ENCODE results near the gene MRAS. TPM values are rescaled to one million over a fixed set of nuclear protein-coding genes. Genes with fewer than 3 reads are reported as not detected.

The MRAS gene
- total and polyA plus RNA-seq, 2 of the 13 experiments (the other 11 are each of a cell fraction or from before 2014, with no cell fraction given): 8.8 to 36.2 TPM

GRCh38 chr3:138434276-138434874 is 86.0 kb downstream of the MRAS start, which contains the start of gene ESYT3 (continued):
- TF ChIP-seq, protein P1, sequence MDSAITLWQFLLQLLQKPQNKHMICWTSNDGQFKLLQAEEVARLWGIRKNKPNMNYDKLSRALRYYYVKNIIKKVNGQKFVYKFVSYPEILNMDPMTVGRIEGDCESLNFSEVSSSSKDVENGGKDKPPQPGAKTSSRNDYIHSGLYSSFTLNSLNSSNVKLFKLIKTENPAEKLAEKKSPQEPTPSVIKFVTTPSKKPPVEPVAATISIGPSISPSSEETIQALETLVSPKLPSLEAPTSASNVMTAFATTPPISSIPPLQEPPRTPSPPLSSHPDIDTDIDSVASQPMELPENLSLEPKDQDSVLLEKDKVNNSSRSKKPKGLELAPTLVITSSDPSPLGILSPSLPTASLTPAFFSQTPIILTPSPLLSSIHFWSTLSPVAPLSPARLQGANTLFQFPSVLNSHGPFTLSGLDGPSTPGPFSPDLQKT (CRISPR knock-in tag; IDR thresholded peaks at IDR 0.05; ENCODE audit: borderline replicate concordance): peak; percentile 88; the same call in 1 of the 2 replicates
- peak; percentile 62 for TF ChIP-seq GMEB1 (CRISPR knock-in tag; IDR thresholded peaks at IDR 0.05; ENCODE audit: borderline replicate concordance)
- peak; percentile 92 for TF ChIP-seq ZNF431 (CRISPR knock-in tag; IDR thresholded peaks at IDR 0.05; ENCODE audit: borderline replicate concordance, low read depth)
- TF ChIP-seq HOXA3 (CRISPR knock-in tag; IDR thresholded peaks at IDR 0.05): peak; percentile 85
- TF ChIP-seq ZNF678 (CRISPR knock-in tag; IDR thresholded peaks at IDR 0.05): peak; percentile 89
- TF ChIP-seq MTA3 (CRISPR knock-in tag; IDR thresholded peaks at IDR 0.05): no peak
- peak; percentile 92 for TF ChIP-seq ZMAT3 (CRISPR knock-in tag; conservative IDR thresholded peaks at IDR 0.05)
- peak; percentile 93; the same call in 1 of the 2 replicates for TF ChIP-seq ZNF235 (CRISPR knock-in tag; IDR thresholded peaks at IDR 0.05; ENCODE audit: borderline replicate concordance)
- TF ChIP-seq MXI1 (IDR thresholded peaks at IDR 0.05; ENCODE audit: borderline replicate concordance, low read depth, low read length): peak; percentile 19; the same call in 1 of the 3 replicates
- peak; percentile 63; the same call in 1 of the 2 replicates for TF ChIP-seq ZNF350 (CRISPR knock-in tag; IDR thresholded peaks at IDR 0.05; ENCODE audit: borderline replicate concordance, low read depth)
- TF ChIP-seq CENPT (CRISPR knock-in tag; IDR thresholded peaks at IDR 0.05; ENCODE audit: low read depth): peak; percentile 75
- no peak for TF ChIP-seq TCF12 (IDR thresholded peaks at IDR 0.05)
- TF ChIP-seq TCF12 (CRISPR knock-in tag; IDR thresholded peaks at IDR 0.05): no peak
- TF ChIP-seq, protein P2, sequence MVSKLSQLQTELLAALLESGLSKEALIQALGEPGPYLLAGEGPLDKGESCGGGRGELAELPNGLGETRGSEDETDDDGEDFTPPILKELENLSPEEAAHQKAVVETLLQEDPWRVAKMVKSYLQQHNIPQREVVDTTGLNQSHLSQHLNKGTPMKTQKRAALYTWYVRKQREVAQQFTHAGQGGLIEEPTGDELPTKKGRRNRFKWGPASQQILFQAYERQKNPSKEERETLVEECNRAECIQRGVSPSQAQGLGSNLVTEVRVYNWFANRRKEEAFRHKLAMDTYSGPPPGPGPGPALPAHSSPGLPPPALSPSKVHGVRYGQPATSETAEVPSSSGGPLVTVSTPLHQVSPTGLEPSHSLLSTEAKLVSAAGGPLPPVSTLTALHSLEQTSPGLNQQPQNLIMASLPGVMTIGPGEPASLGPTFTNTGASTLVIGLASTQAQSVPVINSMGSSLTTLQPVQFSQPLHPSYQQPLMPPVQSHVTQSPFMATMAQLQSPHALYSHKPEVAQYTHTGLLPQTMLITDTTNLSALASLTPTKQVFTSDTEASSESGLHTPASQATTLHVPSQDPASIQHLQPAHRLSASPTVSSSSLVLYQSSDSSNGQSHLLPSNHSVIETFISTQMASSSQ (IDR thresholded peaks at IDR 0.05; ENCODE audit: low read depth): 0 out of 2 replicates have a peak, but pooled peaks have one; percentile 27
- TF ChIP-seq, protein P2 (CRISPR knock-in tag; IDR thresholded peaks at IDR 0.05; ENCODE audit: borderline replicate concordance): peak; percentile 70; the same call in 1 of the 2 replicates
- TF ChIP-seq GFI1 (CRISPR knock-in tag; IDR thresholded peaks at IDR 0.05; ENCODE audit: borderline replicate concordance): peak; percentile 62
- TF ChIP-seq ETV6 (CRISPR knock-in tag; conservative IDR thresholded peaks at IDR 0.05): peak; percentile 81; the same call in 1 of the 2 replicates
- no peak for TF ChIP-seq ATF7 (IDR thresholded peaks at IDR 0.05)
- 0 out of 2 replicates have a peak, but pooled peaks have one; percentile 63 for TF ChIP-seq ATF7 (CRISPR knock-in tag; IDR thresholded peaks at IDR 0.05)
- no peak for TF ChIP-seq SYNCRIP (IDR thresholded peaks at IDR 0.05; ENCODE audit: insufficient read depth, low read depth, low read length)
- no peak for TF ChIP-seq LCORL (IDR thresholded peaks at IDR 0.05)
- peak; percentile 59; the same call in 1 of the 2 replicates for TF ChIP-seq LCORL (CRISPR knock-in tag; IDR thresholded peaks at IDR 0.05)
